A204.1 (cell line): ENCODE results near the gene CUBN.

Experiments
- FAIRE-seq: peaks from 2 replicates; lab custom pipeline; 2012; peaks lifted over from hg19 to GRCh38; lab: Jason Lieb, UNC

The CUBN gene

DNA sequence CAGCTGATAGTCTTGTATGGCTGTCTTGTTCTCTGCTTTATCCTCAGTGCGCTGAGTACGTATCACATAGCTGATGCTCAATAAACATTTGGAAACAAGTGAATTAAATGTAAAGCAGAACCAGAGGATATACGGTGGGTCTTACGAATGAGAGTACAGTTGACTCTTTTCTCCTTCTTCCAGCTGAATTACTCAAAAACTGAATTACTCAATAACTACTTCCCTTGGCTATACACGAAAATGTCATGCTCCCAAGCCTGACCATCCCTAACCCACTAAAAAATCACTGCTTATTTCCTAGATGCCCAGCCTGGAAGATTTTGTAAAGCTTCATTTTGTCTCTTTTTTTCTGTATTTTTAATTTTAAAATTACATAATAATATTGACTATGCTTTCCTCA lies 309.2 kb downstream of the CUBN start:
- no peak for FAIRE-seq

DNA sequence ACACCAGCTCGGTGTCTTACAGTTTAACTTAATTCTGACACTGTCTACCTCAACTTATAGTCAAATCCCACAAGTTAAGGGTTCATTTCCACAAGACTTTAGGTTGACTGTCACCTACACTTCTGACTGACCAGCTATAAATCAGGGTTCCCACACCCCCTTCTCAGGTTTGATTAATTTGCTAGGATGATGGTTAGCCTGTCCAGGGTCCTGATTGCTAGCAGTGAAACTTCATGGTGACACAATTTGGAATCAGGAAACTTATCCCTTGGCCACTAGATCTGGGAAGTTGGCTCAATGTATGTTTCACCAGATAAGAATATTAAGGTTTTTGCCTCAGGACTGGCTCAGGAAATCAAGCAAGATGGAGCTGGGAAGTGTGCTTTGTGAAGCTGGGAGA lies 309.6 kb downstream of the CUBN start:
- no peak for FAIRE-seq

DNA sequence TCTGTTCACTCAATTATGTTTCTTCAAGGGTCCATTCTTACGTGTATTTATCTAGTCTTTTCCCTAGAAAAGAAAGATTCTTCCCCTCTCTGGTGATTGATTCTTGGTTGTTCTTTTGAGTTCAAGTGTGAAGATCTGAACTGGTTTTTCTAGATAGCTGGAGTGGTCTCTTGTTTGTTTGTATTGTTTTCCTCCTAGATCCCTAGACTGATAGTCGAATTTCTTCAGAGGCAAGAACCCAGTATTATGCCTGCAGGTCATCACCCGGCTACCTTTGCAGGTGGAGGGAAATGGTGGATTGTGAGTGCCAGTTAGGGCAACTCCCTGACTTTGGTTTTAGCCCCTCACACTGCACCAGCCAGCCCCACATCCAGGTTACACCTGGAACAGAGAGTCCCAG lies 310.2 kb downstream of the CUBN start:
- FAIRE-seq, result no peak

DNA sequence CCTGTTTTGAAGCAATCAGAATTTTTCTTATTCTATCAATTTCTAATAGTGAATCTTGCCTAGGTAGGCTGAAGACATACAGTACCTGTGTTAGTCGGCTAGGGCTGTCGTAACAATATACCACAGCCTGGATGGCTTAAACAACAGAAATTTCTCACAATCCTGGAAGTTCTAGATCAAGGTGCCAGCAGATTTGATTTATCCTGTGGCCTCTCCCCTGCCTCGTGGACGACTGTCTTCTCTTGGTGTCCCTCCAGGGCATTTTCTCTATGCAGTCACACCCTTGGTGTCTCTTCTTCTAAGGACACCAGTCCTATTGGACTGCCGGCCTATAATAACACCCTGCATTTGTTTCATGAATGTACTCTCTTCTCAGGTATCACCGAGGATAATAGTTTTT lies 310.6 kb downstream of the CUBN start:
- no peak for FAIRE-seq

DNA sequence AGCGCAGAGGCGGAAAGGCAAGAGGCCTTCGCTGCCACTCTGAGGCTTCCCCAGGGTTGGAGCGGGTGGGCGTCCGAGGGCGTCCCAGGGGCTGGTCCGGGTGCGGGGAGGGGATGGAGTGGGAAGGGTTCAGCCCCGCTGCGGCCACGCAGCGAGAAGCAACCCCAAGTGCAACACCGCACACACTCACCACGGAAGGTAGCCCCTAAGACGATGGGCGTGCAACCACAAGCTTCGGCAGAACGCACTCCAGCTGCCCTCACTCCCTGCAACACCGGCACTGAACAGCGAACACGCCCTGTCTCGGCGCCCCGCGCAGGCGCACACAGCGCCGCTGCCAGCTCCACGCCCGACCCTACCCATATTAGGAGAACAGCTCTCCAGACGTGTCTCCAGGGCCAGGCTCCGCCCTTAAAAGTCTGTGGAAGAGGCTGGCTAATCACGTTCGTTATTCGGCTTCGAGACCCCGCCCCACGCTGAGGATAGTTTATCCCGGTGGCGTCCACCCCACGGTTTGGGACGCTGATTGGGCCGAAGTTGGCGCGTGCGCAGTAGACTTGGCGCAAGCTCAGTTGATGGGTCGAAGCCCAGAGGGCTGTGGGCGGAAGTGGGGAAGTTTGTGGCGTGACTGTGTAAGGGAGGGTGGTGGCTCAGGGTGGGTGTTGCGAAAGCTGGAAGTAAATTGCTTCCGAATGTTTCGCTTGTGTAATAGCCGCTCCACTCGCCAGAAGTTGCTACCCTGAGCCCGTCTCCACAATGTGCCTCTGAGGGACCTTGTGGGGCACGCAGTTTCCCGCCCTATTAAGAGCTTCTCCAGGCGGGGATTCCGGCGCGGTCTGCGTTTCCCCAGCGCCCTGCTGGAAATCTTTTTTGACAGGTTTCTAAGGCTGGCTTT lies 312.2 kb downstream of the CUBN start, which contains the start of gene RSU1:
RSU1 (minus strand) TSS at position 300 of the 895 bp plus-strand sequence. CDS start 343 bp downstream, outside the sequence.
- FAIRE-seq, result peak; percentile 99

DNA sequence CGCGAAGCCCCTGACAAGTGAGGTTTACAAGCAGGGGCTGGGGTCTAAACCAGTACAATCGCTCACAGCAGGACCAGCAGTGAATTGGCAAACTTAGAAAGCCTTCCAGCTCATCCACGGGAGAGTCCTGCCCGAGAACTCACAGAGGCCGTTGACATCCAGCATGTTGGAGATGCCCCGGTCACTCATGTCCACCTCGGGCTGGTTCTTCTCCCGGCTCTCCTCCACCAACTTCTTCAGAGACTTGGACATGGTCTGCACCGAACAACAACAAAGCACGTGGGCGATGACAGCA lies 312.8 kb downstream of the CUBN start:
- no peak for FAIRE-seq

DNA sequence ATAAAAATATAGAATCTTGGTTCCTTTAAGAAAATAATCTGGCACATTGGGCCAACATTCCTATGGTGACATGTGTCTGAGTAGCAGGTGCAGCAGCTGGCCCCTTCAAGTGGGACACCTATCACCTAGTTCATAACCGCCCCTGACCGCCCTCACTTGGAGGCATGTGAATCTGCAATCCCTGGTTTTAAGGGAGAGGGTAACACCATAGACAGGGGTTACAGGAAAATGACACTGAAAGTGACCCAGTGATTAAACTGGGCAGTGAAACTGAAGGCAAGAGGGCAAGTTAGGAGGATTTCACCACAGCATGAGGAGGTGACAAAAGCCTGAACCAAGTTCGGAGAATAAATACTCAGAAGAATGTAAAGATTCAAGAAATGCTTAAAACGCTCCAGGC lies 313.4 kb downstream of the CUBN start:
- no peak for FAIRE-seq

DNA sequence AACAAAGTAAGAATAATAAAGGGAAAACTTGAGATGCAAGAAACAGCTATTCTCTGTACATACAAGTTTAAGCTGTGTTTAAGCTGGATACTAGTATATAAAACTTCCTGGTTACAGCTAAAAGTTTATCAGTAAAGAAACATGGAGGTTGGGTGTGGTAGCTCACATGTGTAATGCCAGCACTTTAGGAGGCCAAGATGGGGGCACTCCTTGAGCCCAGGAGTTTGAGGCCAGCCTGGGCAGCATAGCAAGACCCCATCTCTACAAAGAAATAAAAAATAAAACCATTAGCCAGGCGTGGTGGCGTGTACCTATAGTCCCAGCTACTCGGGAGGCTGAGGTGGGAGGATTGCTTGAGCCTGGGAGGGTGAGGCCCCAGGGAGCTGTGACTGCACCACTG lies 315.6 kb downstream of the CUBN start:
- no peak for FAIRE-seq

DNA sequence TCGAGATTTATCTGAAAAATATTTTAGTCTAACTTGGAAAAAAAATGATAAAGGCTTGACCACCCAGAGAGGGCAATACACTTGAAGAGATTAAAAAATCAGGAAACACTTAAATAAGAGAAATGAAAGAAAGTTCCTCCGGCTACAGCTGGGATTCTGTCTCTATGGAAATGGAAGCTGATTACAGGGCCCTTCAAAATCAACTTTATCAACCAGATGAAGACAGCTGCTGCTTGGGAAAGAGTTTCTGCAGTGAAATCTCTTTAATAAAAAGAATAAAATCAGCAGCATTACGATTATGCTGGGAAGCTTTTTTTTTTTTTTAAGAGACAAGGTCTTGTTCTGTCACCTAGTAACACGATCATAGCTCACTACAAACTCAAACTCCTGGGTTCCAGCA lies 316.9 kb downstream of the CUBN start:
- no peak for FAIRE-seq

DNA sequence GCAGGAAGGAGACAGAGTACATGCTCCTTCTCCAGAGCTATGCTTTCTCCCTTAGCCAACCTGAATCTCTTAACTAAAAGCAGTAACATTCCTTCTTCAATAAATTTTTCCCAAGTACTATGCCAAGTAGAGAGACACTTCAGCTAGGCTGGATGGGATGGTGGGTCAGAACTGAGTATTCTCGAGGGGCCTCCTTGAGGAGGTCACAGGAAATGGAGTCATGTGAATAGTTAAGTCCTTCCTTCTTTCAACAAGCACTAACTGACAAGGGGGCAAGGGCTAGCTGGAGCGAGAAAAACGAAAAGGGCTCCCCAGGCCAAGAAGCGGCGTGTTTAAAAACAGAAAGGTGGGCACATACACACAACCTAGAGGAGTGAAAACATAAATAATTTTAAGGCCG lies 317.8 kb downstream of the CUBN start:
- no peak for FAIRE-seq

DNA sequence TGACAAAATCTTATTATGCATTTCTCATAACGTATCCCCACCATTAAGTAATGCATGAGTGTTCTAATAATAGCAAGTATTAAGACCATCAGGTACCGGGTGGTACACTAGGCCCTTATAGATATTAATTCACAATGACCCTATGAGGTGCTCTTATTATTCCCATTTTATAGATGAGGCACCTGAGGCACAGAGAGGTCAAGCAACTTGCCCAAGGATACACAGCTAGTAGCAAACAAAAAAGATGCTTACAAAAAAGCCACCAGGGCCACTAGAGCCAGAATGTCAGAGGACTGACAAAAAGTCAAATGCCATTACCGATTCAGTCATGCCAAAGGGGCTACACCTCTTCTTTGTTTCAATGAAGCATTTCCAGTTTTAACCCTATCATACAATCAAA lies 318.3 kb downstream of the CUBN start:
- FAIRE-seq, result no peak

DNA sequence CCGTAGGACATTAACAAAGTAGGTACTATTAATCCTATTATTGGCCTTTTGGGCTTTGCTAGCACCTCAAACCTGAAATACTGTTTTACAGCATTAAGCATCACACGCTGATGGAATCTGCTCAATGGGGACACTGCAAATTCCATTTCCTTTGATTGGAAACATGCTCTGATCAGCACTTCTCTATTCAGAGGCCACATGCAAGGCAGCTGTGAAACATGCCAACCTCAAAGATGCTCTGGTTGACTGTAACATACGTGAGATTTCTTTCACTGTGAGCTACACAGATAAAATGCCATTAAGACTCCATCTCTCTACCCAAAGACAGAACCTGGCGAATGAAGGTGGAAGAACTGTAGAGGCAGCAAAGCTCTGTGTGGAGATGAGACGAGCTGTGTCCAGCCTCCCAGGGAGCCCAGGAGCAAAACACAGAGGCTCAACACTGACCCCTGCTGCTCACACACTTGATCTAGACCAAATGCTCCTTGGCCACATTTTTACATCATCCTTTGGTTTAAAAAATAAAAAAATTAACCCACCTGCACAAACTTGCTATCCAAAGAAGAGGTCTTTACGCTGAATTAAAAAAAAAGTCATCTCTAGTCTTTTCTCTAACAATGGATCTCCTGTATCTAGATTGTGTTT lies 320.4 kb downstream of the CUBN start:
- FAIRE-seq, result no peak

DNA sequence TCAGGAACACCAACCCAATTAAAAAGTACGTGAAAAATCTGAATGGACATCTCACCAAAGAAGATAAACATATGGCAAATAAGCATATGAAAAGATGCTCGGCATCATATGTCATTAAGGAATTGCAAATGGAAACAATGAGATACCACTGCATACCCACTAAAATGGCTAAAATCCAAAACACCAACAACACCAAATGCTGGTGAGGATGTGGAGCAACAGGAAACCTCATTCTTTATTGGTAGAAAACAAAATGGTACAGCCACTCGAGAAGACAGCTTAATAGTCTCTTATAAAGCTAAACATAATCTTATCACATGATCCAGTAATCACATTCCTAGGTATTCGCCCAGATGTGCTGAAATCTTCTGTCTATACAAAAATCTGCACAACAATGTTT lies 325.5 kb downstream of the CUBN start:
- no peak for FAIRE-seq

DNA sequence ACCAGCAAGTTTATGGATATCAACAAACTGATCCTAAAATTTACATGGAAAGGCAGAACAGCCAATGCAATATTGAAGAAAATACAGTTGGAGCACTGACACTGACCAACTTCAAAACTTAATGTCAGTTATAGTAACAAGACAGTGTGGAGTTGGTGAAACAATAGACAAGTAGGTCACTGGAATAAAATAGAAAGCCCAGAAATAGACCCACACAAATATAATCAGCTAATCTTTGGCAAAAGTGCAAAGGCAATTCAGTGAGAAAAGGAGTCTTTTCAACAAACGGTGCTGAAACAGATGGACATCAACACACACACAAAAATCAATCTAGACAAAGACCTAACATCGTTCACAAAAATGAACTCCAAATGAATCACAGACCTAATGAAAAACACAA lies 326.1 kb downstream of the CUBN start:
- no peak for FAIRE-seq

DNA sequence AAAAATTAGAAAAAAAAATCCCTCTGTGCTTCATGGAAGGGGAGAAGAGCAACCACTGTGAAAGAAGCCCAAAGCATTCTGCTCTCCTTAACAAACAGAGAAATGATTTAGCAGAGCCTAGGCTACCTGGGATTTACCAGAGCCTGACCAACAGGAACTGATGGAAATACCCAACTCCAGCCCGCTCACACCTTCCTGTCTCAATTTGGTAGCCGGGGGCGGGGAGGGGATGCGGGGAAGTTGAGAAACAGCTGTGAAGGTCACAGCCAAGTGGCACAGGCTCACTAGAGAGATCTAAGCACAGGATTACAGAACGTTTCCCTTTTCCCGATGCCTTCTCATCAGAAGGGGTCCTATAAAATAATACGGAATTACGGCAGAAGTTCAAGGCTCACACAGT lies 330.0 kb downstream of the CUBN start:
- FAIRE-seq, result no peak

DNA sequence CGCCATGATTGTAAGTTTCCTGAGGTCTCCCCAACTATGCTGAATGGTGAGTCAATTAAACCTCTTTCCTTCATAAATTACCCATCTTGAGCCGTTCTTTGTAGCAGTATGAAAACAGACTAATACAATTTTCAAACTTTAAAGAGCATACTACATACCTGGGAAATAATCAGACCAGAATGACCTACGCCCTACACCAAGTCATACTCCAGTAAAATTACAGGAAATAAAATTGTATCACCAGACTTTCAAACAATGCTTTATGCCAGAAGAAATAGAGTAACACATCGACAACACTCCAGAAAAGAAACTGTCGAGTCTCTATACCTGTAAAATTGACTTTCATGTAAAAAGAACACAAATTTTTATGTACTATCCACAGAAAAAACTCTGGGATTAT lies 331.0 kb downstream of the CUBN start:
- FAIRE-seq, result no peak

DNA sequence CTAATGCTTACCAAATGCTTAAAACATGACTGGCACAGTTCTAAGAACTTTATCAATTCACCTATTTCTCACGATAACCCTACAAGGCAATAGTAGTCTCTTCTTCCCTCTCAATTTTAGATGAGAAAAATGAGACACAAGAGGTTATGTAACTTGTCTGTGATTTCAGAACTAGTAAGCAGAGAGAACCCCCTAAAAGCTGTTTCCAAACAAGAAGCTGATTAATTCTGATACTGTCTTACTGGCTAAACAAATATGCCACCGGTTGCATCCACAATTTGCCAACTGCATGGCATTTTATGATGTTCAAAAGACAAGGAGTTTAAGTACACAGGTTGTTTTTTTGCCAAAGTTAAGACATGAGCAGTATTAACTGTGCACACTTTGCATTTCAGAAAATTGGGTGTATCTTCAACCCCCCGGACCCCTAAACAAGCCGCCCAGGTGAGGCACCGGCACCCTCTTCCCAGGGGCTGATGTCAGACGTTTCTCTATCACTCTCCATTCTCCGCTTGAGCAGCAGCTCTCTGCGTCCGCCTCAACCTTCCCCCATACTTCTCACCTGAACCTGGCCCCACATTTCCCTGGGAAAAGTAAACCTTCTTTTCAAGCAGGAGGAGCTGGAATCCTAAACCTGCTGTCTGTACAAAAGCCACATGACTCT lies 334.1 kb downstream of the CUBN start:
- no peak for FAIRE-seq

DNA sequence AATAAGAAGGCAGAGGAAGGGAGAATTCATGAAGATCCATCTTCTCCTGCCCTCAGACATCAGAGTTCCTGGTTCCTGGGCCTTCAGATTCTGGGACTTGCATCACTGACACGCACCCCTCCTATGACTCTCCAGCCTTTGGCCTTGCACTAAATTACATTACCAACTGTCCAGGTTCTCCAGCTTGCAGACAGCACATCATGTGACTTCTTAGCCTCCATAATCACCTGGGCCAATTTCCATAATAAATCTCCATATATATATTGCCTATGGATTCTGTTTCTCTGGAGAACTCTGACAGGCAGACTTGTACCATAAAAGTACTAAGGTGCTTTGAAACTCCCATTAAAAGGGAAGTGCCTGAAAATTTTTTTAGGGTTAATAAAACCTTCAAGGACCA lies 335.6 kb downstream of the CUBN start:
- no peak for FAIRE-seq

DNA sequence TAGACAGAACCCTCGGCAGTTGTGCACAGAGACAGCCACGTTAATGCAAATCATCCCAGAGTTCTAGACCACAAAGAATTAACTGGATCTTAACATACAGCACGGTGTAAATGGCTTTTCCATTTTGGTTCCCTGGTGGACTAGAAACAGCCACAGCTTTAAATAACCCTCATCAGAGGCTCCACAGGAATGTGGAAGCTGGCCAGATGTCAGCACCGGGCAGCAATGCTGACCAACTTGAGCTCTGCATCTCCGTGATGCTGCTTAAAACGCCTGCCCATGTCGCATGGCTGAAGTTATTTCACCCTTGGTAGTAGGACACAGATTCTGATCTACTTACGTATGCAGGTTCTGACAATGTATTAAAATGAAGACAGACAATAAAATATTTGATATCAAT lies 336.9 kb downstream of the CUBN start:
- no peak for FAIRE-seq

DNA sequence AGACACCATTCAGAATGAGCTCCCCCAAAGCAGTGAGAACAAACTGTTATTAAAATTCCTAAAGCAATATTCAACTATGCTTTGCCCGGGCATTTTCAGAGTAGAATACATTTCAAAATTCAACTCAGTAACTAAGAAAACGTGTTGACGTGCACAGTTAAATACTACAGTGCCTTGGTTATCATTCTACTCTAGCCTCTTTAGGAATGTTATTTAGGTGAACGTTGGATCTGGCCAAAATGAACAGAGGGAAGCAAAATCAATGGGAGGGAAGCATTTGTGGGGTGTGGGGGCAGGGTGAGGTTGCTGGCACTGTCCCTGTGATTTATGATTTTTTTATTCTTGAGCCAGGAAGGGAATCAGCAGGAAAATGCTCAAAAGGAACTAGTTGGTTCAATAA lies 339.8 kb downstream of the CUBN start:
- no peak for FAIRE-seq

DNA sequence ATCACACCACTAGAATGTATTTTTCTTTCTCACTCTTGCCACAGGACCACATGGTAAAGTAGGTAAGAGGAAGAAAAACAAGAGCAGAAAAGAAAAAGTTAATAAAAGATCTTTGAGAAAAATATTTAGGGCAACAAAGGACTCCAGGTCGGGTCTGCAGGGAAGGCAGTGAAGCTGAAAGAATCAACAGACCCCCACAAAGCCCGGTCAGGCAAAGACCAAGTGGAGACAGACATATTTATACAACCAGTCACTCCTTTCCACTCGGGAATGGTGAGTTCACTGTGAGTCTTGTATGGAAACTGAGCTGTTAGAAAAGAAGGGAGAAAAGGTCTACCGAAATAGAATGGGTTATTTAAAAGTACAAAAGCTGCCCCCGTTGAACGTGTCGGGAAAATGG lies 340.4 kb downstream of the CUBN start:
- no peak for FAIRE-seq

DNA sequence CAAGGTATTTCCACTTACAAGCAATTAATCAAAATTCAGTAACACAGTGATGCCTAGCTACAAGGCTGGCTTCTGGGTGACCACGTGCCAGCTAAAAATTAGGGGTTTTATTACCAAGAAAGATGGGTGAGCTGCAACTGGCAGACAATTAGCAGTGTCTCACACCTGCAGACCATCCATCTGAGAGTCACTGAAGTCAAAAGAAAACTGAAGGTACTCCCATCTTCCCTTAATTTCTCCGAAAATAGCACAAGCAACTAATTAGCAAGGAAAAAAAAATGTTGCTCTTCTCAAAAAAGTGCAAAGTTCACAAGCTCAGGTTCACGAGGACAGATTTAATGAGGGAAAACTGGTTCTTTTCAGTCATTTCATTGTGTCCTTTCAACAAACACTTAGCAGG lies 340.8 kb downstream of the CUBN start:
- no peak for FAIRE-seq

DNA sequence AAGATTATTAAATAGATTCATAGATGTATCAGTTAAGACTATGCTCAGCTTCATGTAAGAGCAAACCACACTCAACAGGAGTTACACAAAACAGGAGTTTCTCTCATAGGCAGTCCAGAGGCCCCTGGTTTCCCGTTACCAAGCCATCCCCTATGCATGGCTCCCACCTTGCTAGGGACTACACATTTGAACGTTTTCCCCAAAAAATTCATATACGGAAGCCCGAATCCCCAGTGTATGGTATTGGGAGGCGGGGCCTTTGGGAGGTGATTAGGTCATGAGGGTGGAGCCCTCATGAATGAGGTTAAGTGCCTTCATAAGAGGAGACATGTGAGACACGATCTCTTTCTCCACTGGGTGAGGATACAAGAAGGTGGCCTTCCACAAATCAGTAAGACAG lies 341.5 kb downstream of the CUBN start:
- no peak for FAIRE-seq

DNA sequence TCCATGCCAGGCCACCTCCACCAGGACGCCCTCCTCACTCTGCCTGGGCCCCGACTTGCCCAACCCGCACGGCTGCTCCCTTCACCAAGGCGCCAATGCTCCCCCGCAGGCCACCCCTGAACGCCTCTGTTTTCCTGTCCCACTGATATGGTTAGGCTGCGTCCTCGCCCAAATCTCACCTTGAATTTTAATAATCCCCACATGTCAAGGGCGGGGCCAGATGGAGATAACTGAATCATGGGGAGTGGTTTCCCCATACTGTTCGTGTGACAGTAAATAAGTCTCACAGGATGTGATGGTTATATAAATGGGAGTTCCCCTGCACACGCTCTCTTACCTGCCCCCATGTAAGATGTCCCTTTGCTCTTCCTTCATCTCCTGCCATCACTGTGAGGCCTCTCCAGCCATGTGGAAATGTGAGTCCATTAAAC lies 342.2 kb downstream of the CUBN start:
- FAIRE-seq, result no peak
